ENCODE data around the gene SBNO1. TPM values are rescaled to one million over a fixed set of nuclear protein-coding genes. Genes with fewer than 3 reads are reported as not detected.
A peak's percentile ranks its signal among the peaks of the same experiment; 100 is the strongest.

SBNO1 gene
- total RNA-seq, 6 experiments from 2014 or later, result 11.5 to 15.7 (median 13.2) TPM

DNA sequence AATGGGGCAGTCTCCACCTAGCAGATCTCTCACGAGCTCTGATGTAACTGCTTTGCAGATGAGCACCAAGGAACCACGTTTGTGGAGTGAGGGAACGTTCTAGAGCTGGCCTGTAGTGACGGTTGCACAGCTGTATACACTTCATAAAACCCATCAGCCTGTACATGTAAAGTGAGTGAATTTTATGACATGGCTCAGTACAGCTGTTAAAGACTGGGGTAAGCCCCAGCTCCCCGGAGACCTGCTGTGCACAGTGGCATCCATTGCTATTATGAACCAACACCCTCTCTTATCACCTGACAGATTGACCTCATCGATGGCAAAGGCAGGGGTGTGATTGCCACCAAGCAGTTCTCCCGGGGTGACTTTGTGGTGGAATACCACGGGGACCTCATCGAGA, 39.9 kb upstream of the SBNO1 start:
- Histone ChIP-seq H3K27me3 (no peaks in the 10 kb centered on the region), H3K9me3 (no peaks in the 10 kb centered on the region), H3K4me3 (no peak overlapping the region), H3K36me3 (peaks cover 0 to 62% (median 25%) of the 10 kb centered on the region in 4 donors), H3K4me1 (no peaks in the 10 kb centered on the region), H3K27ac (no peak overlapping the region)
- no peak for TF ChIP-seq POLR2A (IDR thresholded peaks at IDR 0.05)
- TF ChIP-seq CTCF (IDR thresholded peaks at IDR 0.05), result no peak
- no peak for DNase-seq
- intact Hi-C loops (cut with DNase I), result no loop called here
- ATAC-seq, result no peak
- 89% methylated on average over 3 of the region's 9 CpGs for WGBS (ENCODE audit: insufficient coverage, low coverage, low lambda C conversion rate, missing lambda C conversion rate)

DNA sequence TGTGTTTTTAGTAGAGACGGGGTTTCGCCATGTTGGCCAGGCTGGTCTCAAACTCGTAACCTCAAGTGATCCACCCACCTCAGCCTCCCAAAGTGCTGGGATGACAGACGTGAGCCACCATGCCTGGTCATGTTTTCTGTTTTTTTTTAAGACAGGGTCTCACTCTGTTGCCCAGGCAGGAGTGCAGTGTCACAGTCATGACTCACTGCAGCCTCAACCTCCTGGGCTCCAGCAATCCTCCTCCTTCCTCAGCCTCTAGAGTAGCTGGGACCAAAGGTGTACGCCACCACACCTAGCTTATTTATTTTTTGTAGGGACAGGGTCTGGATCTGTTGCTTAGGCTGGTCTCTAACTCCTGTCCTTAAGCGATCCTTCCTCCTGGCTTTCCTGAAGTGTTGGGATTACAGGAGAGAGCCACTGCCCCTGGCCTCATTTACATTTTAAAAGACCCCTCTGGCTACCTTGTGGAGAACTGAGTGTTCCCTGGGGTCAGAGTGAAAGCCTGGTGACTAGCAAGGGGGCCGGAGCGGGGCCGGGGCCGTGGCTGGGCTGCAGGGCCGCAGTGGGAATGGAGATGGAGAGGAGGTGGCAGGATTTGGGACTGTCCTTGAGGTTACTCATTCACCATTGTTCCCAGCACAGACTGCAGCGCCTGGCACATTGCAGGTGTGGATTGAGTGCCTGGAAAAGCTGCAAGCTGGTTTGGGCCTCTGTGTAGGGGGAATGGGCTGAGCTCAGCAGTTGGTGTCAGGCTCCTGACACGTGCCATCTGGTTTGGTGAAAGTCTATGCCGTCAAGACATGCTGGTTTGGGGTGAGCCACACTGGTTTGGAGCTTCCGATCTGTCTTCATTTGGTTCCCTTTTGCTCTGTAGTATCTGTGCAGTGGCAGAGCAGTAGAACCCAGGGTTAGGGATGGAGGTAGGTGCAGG, 37.4 kb upstream of the SBNO1 start:
- no peak overlapping the region for H3K27ac ChIP-seq
- no peaks in the 10 kb centered on the region for H3K9me3 ChIP-seq
- H3K4me1 ChIP-seq, result peaks cover 0 to 13% (median 3%) of the 10 kb centered on the region in 4 donors
- DNase-seq (no peak), ATAC-seq (no peak)
- H3K4me3 ChIP-seq, result no peak overlapping the region
- H3K36me3 ChIP-seq, result peaks cover 2 to 60% (median 28%) of the 10 kb centered on the region in 4 donors
- intact Hi-C loops (cut with DNase I), result no loop called here
- H3K27me3 ChIP-seq, result no peaks in the 10 kb centered on the region
- TF ChIP-seq CTCF (IDR thresholded peaks at IDR 0.05) (no peak), POLR2A (IDR thresholded peaks at IDR 0.05) (no peak)
- WGBS (ENCODE audit: insufficient coverage, low coverage, low lambda C conversion rate, missing lambda C conversion rate), result 72% methylated on average over 9 of the region's 15 CpGs

DNA sequence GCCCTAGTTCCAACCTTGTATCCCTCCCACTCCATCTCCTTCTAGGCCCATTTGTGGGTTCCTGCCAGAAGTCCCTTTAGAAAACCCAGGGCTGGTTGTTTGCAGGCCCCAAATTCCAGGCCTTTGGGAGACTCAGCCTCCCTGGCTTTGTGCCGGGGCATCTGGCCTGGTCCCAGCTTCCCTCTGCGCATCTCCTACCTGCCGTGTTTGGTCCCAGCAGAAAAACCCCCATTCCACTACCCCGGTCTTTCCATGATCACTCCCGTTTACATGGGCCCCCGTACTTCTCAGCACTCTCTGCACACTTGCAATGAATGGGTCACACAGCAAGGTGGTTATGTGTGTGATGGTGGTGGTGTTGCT, 34.6 kb upstream of the SBNO1 start:
- no peak for DNase-seq
- Histone ChIP-seq H3K36me3 (peaks cover 7 to 60% (median 28%) of the 10 kb centered on the region in 4 donors), H3K27me3 (no peaks in the 10 kb centered on the region), H3K4me3 (no peak overlapping the region), H3K27ac (peak overlapping the region in 1 of 3 donors; percentile 21), H3K4me1 (peaks cover 0 to 13% (median 3%) of the 10 kb centered on the region in 4 donors), H3K9me3 (no peaks in the 10 kb centered on the region)
- no CpG with 5 or more reads among the region's 6 CpGs for WGBS (ENCODE audit: insufficient coverage, low coverage, low lambda C conversion rate, missing lambda C conversion rate)
- TF ChIP-seq POLR2A (IDR thresholded peaks at IDR 0.05), result no peak
- ATAC-seq, result no peak
- intact Hi-C loops (cut with DNase I), result no loop called here

- DNase-seq (peak; percentile 46 to 82 (median 76)), ATAC-seq (peak; percentile 85 to 96 (median 91))
- intact Hi-C loops (cut with DNase I), result no loop called here
- peaks cover 7 to 59% (median 23%) of the 10 kb centered on the region in 4 donors for H3K36me3 ChIP-seq
- peaks cover 0 to 13% (median 3%) of the 10 kb centered on the region in 4 donors for H3K4me1 ChIP-seq
- 78% methylated on average over 4 of the region's 14 CpGs for WGBS (ENCODE audit: insufficient coverage, low coverage, low lambda C conversion rate, missing lambda C conversion rate)
- H3K27me3 ChIP-seq, result no peaks in the 10 kb centered on the region
- H3K4me3 ChIP-seq, result no peak overlapping the region
- H3K9me3 ChIP-seq, result no peaks in the 10 kb centered on the region
- TF ChIP-seq POLR2A (IDR thresholded peaks at IDR 0.05), result no peak
- no peak for TF ChIP-seq CTCF (IDR thresholded peaks at IDR 0.05)
- H3K27ac ChIP-seq, result peak overlapping the region in 1 of 3 donors; percentile 21
Observed at GRCh38 chr12:123398550-123399254, 34.1 kb upstream of the SBNO1 start.

GRCh38 chr12:123398177-123398549, 33.5 kb upstream of the SBNO1 start:
- intact Hi-C loops (cut with DNase I), result no loop called here
- peak in 1 of 4 donors; percentile 36 for ATAC-seq
- DNase-seq, result no peak
- H3K4me1 ChIP-seq, result peaks cover 0 to 13% (median 3%) of the 10 kb centered on the region in 4 donors
- no peak overlapping the region for H3K4me3 ChIP-seq
- H3K27me3 ChIP-seq, result no peaks in the 10 kb centered on the region
- 93% methylated on average over 9 of the region's 10 CpGs for WGBS (ENCODE audit: insufficient coverage, low coverage, low lambda C conversion rate, missing lambda C conversion rate)
- peaks cover 7 to 59% (median 20%) of the 10 kb centered on the region in 4 donors for H3K36me3 ChIP-seq
- H3K9me3 ChIP-seq, result no peaks in the 10 kb centered on the region
- TF ChIP-seq POLR2A (IDR thresholded peaks at IDR 0.05) (no peak), CTCF (IDR thresholded peaks at IDR 0.05) (no peak)
- H3K27ac ChIP-seq, result no peak overlapping the region

Data from right lobe of liver (tissue), 6 donors.